GM18505 (cell line): Measurements from ENCODE around the gene DMRTB1.

Source experiments
- ATAC-seq: cut with Tn5 transposase; IDR thresholded peaks from one replicate; pipeline ENCODE4 v1.9.1; 2021; ENCODE audit not compliant: unreplicated experiment
- POLR2A ChIP-seq: IDR thresholded peaks from 4 replicates; pipeline ENCODE4 v1.6.1; 2011; ENCODE audit warnings: borderline replicate concordance; ENCODE audit not compliant: insufficient read depth, insufficient read length; ENCODE audit errors: extremely low read depth

DMRTB1 gene

DNA sequence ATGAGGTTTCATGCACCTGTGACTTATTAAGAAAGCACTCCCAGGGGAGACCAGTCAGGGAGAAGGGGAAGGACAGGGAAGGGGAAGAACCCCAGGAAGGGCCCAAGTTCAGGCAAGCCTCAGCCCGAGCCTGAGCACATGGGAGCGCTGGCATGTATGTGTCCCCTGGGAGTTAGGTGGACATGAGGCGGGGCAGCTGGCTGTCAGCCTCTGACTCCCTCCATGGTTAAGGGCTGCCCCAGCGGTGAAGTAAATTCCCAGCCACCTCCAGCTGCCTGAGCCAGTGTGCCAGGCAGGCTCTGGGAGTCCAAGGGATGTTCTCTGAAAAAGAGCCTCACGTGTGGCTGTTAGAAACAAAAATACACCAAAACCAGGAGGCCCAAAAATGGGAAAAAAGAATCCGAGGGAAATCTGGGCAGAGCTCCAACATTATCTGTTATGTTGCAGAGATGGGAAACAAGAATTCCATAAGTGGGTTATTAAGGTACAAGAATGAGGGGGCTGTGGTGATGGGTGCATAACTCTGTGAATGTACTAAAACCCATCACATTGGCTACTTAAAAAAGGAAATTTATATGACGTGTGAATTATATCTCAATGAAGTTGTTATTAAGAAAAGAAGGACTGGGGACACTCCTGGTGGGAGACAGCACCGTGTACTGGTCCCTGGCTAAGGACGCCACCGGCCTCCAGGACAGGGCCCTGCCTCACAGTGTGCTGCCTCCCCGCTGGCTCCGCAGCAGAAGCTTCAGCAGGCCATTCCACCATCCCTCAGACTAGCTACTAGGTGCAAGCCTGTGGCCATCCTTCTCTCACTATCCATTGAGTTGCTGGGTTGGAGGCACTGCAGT, 18.7 kb downstream of the DMRTB1 start:
- ATAC-seq, result no peak
- no peak for TF ChIP-seq POLR2A

DNA sequence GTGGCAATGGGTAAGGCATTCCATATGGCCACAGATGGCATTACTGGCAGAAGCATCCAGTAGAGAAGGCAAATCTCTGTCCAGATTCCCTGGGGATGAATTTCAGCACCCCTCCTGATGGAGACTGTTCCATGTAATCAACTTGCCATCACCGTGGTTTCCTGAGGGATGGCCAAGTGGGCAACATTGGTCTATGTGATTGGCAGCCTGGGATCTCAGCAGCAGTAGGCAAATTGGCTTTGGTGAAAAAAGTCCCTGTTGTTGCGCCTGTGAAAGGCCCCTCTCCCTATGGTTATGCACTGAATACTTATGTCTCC, 19.3 kb downstream of the DMRTB1 start:
- no peak for ATAC-seq
- TF ChIP-seq POLR2A, result no peak

DNA sequence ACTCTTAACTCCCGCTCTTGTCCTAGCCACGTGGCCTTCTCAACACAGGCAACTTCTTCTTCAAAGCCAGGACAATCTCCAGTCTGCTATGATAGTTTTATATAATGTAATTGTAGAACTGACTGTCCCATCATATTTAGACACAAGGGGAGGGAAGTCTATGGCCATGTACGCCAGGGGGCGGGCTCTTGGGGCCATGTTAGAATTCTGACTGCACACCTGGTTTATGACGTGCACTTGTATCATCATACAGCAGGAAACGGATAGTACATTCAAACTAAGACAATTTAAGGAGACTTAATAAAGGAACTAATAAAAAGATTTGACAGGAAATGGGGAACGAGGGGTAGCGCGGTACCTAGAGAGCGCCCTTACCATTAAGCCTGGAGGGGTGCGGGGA, 21.5 kb downstream of the DMRTB1 start:
- no peak for ATAC-seq
- TF ChIP-seq POLR2A, result no peak

DNA sequence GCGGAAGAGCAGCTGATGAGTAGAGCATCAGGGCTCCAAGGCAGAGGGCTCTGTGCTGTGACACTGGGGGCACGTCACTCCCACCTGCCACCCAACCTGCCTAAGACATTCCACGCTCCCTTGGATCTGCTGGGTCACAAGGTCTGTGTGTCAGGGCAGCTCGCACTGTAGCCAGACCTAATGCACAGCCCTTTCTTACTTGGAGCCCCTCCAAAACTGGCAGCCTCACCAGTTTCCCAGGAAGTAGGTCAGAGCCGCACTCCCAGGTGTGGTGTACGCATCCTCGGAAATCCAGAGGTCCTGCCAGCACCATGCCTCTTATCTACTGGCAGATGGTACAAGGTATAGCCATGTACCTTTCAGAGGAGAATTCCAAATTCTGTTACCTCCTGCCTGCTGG, 22.3 kb downstream of the DMRTB1 start:
- no peak for ATAC-seq
- no peak for TF ChIP-seq POLR2A

DNA sequence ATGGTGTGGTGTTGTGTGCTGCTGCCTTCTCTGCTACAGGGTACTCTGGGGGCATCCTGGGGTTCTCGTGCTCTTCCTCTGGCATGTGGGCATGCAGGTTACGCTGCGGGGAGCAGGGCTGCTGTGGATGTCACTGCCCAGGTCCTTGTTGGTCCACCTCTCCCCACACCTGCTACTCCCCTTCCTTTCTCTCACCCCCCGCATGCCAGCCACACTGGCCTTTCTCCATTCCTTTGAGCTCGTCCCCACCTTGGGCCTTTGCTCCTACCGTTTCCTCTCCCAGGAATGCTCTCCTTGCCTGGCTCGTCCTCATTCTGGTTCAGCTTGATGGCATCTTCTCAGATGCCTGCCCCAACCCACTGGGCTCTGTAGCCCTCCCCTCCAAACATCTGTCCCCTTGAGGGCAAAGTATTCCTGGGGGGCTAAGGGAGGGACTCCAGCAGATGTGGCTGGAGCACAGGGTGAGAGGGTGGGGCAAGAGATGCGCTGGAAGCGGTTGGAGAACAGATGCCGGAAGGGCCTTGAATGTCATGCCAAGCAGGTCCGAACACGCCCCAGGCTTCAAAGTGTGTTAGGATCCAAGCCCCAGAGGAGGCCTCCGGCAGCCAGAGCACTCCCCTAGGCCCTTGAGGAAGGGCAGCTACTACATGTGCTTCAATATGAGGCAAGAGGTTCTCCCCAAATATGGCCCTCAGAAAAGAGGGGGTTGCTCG, 23.4 kb downstream of the DMRTB1 start:
- no peak for ATAC-seq
- TF ChIP-seq POLR2A, result no peak

DNA sequence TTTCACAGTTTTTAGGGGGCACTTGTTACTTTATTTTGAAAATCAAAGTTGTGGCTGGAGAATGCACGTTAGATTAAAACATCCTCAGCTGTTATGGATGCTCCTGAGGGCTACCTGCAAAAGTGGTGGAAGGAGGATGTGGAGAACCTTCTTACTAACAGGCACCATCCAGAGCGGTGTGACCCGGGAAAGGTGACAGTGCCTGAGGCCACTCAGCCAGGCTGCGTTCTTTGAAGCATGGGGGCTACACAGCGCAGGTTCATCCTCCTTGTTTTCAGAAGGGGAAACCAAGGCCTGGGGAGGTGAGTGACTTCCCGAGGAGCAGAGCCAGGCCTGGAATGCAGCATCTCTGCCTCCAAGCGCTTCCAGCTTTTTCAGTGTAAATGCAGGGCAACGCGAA, 24.0 kb downstream of the DMRTB1 start:
- TF ChIP-seq POLR2A, result no peak
- ATAC-seq, result no peak

DNA sequence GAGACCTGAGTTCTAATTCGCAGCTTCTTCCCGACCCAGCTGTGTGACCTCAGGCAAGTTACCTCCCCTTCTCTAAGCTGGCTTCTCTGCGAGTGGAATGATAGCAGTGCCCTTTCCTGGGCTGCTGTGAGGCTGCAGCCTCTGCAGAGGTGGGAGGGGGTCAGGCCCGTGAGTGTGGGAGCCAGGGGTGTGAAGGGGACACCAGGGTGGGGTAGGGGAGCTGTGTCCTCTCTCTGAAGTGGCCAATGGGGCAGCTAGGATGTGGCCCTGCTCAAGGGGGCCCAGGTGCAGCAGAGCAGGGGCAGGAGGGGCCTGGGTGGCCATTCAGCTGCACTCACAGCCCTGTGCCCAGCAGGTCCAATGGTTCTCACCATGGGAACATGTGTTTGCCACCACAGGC, 24.5 kb downstream of the DMRTB1 start:
- no peak for TF ChIP-seq POLR2A
- ATAC-seq, result no peak

DNA sequence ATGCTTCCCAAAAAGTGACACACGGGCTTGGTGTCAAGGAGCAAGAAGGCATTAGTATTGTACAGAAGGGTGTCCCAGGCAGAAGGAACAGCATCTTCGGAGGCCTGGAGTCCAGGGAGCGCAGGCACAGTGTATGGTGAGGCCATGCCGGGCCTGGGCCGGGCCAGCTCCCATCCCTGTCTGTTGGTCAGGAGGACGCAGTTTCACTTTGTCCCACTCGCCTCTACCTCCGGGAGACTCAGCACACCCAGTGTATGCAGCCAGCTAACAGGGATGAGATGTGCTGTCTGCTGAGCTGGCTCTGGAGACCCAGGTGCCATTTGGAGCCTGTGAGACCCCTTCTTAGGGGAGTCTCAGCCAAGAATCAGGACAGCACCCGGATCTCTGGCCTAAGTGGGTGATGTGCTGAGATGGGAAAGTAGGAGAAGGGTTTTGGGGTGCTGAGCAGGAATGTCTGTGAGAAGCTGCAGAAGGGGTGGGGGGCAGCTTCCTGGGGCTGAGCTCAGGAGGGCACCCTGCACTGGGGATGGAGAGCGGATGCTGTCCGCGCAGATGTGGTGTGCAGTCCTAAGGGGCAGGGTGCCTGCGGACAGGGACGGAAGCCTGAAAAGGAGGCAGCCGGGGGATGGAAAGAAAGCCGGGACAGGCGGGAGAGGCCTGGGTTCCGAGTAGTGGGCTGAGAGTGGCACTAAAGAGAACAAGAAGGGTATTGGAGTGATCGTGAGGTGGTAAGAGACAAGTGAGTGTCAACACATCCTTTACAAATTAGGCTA, 25.7 kb downstream of the DMRTB1 start:
- TF ChIP-seq POLR2A, result no peak
- no peak for ATAC-seq

DNA sequence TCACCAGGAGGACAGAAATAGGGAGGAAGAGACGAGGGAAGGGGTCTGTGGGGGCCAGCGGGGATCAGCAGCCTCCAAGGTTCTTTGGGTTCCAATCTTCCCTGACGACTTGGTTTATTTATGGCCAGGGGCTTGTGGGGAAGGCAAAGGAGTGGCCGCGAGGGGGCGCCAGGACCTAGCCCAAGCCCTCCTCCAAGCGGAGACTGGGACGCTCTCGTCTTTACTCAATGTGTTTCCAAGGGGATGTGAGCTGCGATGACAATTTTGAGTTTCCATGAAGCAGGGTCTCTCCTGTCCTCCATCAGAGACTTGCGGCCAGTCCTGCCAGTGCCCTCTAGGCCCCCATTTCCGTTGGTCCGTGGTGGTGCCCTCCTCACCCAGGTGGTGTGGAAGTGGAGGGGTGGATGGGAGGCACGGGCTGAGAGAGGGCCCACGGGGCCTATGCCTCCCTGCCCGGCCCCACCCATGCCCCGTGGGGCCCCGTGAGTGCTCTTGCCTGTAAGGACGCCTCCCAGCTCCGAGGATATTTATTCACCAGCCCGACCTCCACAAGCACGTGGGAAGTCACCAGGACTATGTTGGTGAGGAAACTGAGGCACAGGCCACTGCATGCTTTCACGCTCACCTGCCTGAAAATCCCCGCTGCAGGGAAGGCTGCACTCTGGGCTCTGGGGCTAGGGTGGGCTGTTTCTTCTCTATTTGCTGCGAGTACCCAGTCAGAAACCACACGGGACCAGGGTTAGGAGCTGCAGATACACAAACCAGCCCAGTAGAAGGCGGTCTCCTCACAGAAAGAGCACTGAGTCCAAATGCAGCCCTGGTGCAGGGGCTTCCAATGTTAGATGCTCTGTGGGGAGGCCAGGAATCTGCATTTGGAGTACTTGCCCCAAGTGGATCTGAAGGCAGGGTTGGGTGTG, 26.5 kb downstream of the DMRTB1 start:
- ATAC-seq, result no peak
- TF ChIP-seq POLR2A, result no peak

DNA sequence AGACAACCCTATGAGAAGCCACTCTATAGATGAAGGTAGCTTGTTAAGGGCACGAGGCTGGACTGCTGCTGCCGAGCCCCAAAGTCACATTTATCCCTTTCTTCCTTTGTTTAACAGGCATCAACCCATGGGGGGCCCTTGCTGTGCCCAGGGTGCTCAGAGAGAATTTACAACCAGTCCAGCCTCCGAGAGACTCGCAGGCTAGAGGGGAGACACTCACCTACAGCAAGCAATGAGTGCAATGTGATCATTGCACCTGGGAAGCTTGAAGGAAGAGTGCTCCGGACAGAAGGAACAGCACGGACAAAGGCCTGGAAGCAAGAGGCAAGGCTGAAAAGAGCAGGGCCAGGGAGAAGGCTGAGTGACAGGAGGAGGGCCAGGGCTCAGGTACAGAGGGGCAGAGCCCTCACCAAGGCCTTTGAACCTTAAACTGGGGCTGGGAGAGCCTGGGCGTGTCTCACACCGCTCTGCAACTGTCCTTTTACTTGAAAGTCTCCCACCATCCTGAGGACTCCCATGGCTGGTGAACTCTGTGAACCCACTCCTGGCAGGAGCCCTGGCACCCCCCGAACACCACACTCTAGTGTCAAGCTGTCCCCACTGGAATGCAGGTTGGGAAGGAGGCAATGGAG, 27.3 kb downstream of the DMRTB1 start:
- no peak for TF ChIP-seq POLR2A
- ATAC-seq, result no peak

DNA sequence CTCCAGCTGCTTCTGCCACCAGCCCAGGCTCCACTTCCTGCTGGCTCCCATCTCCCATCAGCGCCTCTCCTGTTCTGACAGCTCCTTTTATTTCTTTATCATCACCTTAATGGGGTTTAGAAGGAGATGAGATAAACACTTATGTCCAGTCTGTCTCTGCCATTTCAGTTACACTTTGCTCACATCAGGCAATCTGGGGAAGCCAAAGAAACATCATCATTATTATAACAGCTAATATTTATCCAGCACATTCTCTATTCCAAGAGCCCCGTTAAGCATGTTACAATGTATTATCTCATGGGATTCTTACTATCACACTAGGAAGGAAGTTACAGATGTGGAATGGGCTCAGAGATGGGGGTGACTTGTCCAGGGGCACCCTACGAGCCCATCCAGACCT, 31.2 kb downstream of the DMRTB1 start:
- TF ChIP-seq POLR2A, result no peak
- no peak for ATAC-seq

DNA sequence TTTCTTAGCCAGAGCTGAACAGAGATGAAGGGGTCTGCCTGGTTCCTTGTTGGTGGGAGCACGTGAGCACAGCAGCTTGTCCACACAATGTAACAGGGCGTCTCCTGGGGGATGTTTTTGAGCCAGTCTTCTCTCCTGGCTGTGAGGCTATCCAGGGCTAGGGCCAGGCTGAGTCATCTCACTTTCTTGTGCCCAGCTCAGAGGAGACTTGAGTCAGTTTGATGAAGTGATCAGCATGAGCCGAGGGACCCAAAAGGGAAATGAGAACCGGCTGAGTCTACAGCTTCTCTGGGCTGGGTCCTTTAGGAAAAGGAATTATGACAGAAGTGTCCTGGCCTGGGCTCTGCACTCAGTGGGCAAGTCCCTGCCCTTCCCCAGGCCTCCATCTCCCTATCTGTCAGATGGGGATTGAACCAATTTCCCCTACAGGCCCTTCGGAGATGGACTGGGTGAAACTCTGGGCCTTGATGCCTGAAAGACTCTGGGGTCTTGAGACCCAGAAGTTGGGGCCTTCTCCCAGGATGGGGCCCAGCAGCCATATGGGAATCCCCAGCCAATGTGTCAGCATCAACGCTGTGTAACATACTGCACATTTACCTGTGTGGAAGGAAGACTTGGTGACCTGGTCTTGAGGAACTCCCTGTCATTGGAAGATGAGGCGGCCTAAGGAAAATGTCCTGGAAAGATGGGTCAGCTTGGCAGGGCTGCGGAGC, 36.6 kb downstream of the DMRTB1 start:
- no peak for TF ChIP-seq POLR2A
- ATAC-seq, result no peak
